Heart left ventricle (tissue), 13 donors: ENCODE data around the gene BTG2.
A peak's percentile ranks its signal among the peaks of the same experiment; 100 is the strongest.

Source experiments
- CTCF ChIP-seq, 12 donors: fragments of 200-600 bp; sonication (generic) in 4 of 12; IDR thresholded peaks; one replicate each; pipeline versions ENCODE4 v1.5.0 to v1.8.0; 2018 to 2022; ENCODE audit warnings: antibody characterized with exemption in 12 of 12, mild to moderate bottlenecking in 5 of 12
- POLR2A ChIP-seq, 2 donors: fragments of 450-650 bp; IDR thresholded peaks; one replicate each; pipeline ENCODE4 v1.6.1; 2017; ENCODE audit warnings: antibody characterized with exemption in 2 of 2, mild to moderate bottlenecking in 2 of 2, moderate library complexity in 2 of 2
- donor health status: ischemic (EF 13 %, LVEDD 7.1; RV severe dilation, severe dysfunction).
- donor health status: DM: no; HTN: yes; CAD: no.
- donor health status: DM: no; HTN: no; CAD: no.
- donor health status: ischemic (EF 25% LVEDD 6.9; RV normal size, moderate dysfunction).
- donor health status: ischemic (EF 25% LVEDD 5.7; RV mildly dilated, moderate dysfunction).
- donor health status: ischemic (EF 35%, LVEDD 5.7; RV mildly dilated, moderate dysfunction).
- donor health status: nonischemic (EF 11% LVEDD 7.7; RV severe dilation, severe dysfunction).
- donor health status: DM: yes; HTN: yes; CAD: no.
- donor health status: PGD.
- donor health status: ischemic (EF 29% LVEDD 5.4; RV normal size, mild dysfunction).
- donor health status: nonischemic (EF 23%, LVEDD 6.1; RV moderate dilation, normal function).

DNA sequence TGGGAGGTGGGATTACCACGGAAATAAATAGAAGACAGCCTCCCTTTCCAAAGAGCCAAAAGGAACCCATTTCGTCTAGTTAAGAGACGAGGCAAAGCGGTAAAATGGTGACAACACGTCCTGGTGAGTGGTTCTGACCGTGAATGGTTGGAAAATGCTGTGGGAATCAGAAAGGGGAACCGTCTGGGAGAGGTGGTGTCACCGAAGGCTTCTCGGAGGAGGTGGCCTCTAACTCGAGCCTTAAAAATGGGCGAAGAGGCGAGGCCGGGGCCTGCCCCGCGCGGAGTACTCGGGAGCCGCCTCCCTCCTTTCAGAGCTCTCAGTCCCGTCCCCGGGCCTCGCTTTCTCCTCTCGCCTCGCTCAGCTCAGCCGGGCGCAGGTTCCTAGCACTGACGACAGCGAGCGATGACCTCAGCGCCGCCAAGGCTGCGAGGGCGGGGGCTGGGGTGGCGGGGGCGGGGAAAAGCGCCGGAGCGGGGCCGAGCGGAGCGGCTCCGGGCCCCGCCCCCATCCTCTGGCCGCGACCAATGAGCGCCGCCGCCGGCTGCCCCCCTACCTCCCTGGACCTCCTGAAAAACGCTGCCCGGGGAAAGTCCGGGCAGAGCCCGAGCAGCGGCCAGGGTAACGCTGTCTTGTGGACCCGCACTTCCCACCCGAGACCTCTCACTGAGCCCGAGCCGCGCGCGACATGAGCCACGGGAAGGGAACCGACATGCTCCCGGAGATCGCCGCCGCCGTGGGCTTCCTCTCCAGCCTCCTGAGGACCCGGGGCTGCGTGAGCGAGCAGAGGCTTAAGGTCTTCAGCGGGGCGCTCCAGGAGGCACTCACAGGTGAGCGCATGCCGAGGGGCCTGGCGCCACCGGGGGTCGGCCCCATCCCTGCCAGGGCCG is at the start of gene BTG2:
- no peak for TF ChIP-seq CTCF (IDR thresholded peaks at IDR 0.05)
- peak; percentile 99 to 100 for TF ChIP-seq POLR2A (IDR thresholded peaks at IDR 0.05)
